Left ventricle myocardium superior (tissue), 1 donor: ENCODE measurements around the gene RCAN1. TPM values are rescaled to one million over a fixed set of nuclear protein-coding genes. Genes with fewer than 3 reads are reported as not detected.
"Not testable (repeated sequence)": the region's sequence is repeated elsewhere in the genome, so short reads cannot be mapped to it uniquely, and the experiment has no call there.

ENCODE experiments used
- ATAC-seq: fragments of 200-7000 bp; cut with Tn5 transposase; one replicate; pipeline ENCODE4 v1.9.1; 2020; ENCODE audit warnings: mild to moderate bottlenecking, moderate library complexity
- DNase-seq: peaks from one replicate; pipeline ENCODE4 v3.0.0-alpha.2; 2020
- intact Hi-C: fragments of 100-400 bp; cut with micrococcal nuclease; formaldehyde crosslinking; loops from one replicate; pipeline ENCODE4 v1.11.0; 2022
- total RNA-seq: library from RNA; stranded (reverse); fragmentation: NEBNext Ultra II Directional; extraction: Animal tissue kit (Norgen Biotek cat#: 25700); gene quantifications from one replicate; pipeline ENCODE4 v1.2.1, GENCODE V29; 2021
- donor health status: DM: no; HTN: yes; CAD: no; lungs with severe emphysema.

The RCAN1 gene
- total RNA-seq, 1 donor from 2014 or later: 36.7 TPM

- peak; percentile 44 for DNase-seq
- intact Hi-C loops: no loop called here
- ATAC-seq: peak; percentile 31
Measured at GRCh38 chr21:34625030-34625593, 10.2 kb upstream of the RCAN1 start.

- no peak for ATAC-seq
- intact Hi-C loops: no loop called here
- no peak for DNase-seq
Measured at GRCh38 chr21:34623516-34623915, 8.6 kb upstream of the RCAN1 start.

- ATAC-seq (no peak), DNase-seq (no peak)
- intact Hi-C loops: no loop called here
Measured at GRCh38 chr21:34621434-34622350, 6.8 kb upstream of the RCAN1 start.

GRCh38 chr21:34619841-34620665 is 5.1 kb upstream of the RCAN1 start:
- peak; percentile 89 for ATAC-seq
- peak; percentile 39 for DNase-seq
- intact Hi-C loops: no loop called here

GRCh38 chr21:34618941-34619340 is 4.0 kb upstream of the RCAN1 start:
- ATAC-seq (no peak), DNase-seq (no peak)
- intact Hi-C loops: no loop called here

- intact Hi-C loops: no loop called here
- DNase-seq: no peak
- ATAC-seq: no peak
Measured at GRCh38 chr21:34617753-34618339, 2.9 kb upstream of the RCAN1 start.

GRCh38 chr21:34615487-34615814 is 538 bp upstream of the RCAN1 start:
- intact Hi-C loops: no loop called here
- ATAC-seq (no peak), DNase-seq (no peak)

- intact Hi-C loops: no loop called here
- ATAC-seq: no peak
- DNase-seq: no peak
Measured at GRCh38 chr21:34613679-34614627, 960 bp downstream of the RCAN1 start.

- ATAC-seq (no peak), DNase-seq (no peak)
- intact Hi-C loops: no loop called here
Measured at GRCh38 chr21:34612557-34612956, 2.4 kb downstream of the RCAN1 start.

GRCh38 chr21:34612056-34612455 is 2.9 kb downstream of the RCAN1 start:
- ATAC-seq (no peak), DNase-seq (no peak)
- intact Hi-C loops: no loop called here

GRCh38 chr21:34611528-34611927 is 3.4 kb downstream of the RCAN1 start:
- ATAC-seq (no peak), DNase-seq (no peak)
- intact Hi-C loops: no loop called here

- intact Hi-C loops: no loop called here
- ATAC-seq (no peak), DNase-seq (no peak)
Measured at GRCh38 chr21:34609933-34610549, 4.9 kb downstream of the RCAN1 start.

GRCh38 chr21:34609244-34609932 is 5.5 kb downstream of the RCAN1 start:
- DNase-seq (no peak), ATAC-seq (no peak)
- intact Hi-C loops: no loop called here

GRCh38 chr21:34607376-34607775 is 7.5 kb downstream of the RCAN1 start:
- ATAC-seq, DNase-seq, intact Hi-C loops: not testable (repeated sequence)

GRCh38 chr21:34606621-34607020 is 8.3 kb downstream of the RCAN1 start:
- intact Hi-C loops: no loop called here
- DNase-seq: no peak
- ATAC-seq: no peak

GRCh38 chr21:34606051-34606450 is 8.9 kb downstream of the RCAN1 start:
- DNase-seq: no peak
- intact Hi-C loops: no loop called here
- no peak for ATAC-seq

- intact Hi-C loops, DNase-seq, ATAC-seq: not testable (repeated sequence)
Measured at GRCh38 chr21:34604956-34605355, 10.0 kb downstream of the RCAN1 start.

GRCh38 chr21:34604556-34604955 is 10.4 kb downstream of the RCAN1 start:
- no peak for ATAC-seq

More at GRCh38 chr21:34604556-34604955, 10.4 kb downstream of the RCAN1 start:
- intact Hi-C loops: no loop called here
- DNase-seq: no peak
